ENCODE results near the gene MMP24.
"Not testable (repeated sequence)": the region's sequence is repeated elsewhere in the genome, so short reads cannot be mapped to it uniquely, and the experiment has no call there.

Gene MMP24

DNA sequence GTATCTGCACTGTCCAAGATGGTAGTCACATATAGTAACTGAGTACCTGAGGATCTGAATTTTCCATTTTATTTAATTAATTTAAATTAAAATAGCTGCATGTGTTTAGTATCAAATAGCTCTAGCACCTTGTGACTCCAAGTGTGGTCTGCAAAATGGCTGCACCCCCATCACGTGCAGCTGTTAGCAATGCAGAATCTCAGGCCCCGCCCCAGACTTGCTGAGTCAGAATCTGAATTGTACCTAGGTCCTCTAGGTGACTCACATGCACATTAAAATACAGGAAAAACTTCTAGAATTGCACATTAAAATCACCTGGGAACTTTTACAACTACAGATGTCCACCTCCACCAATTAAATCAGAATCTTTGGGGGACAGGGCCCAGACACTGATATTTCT is 84.9 kb downstream of the MMP24 start:
- DNase-seq (ENCODE audit: low read depth in 2 of 2) = peak in 1 of 2 donors; percentile 49

- no peak for DNase-seq (ENCODE audit: low read depth in 2 of 2)
These were observed 85.3 kb downstream of the MMP24 start for GRCh38 chr20:35311822-35312221.

DNA sequence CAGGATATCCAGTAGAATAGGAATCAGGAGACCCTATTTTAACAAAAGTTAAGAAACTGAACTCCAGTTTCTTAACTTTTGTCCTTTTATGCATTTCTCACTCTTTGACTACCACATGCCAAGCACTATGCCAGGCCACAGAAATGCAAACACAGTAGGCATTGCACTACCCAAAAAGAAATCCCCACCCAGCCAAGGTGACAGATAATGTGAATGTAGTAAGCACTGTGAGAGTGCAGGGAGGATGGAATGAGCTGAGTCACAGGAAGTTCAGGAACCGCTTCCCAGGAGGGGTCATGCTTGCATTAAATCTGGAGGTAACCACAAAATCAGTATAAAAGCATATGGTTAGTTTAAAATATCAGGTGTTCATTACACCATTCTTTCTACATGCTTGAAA is 85.8 kb downstream of the MMP24 start:
- DNase-seq (ENCODE audit: low read depth in 2 of 2) = no peak

- no peak for DNase-seq (ENCODE audit: low read depth in 2 of 2)
These were observed 88.5 kb downstream of the MMP24 start for GRCh38 chr20:35314816-35315631.

DNA sequence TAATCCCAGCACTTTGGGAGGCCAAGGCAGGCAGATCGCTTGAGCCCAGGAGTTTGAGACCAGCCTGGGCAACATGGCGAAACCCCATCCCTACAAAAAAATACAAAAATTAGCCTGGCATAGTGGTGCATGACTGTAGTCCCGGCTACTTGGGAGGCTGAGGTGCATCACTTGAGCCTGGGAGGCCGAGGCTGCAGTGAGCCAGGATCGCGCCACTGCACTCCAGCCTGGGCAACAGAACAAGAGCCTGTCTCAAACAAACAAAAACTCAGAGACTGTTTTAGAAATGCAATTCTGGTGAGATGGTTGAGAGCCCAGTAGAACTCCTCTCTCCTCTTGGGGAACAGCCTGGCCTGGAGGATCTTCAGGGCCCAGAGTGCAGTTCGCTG is 89.1 kb downstream of the MMP24 start:
- DNase-seq (ENCODE audit: low read depth in 2 of 2) = not testable (repeated sequence)

DNA sequence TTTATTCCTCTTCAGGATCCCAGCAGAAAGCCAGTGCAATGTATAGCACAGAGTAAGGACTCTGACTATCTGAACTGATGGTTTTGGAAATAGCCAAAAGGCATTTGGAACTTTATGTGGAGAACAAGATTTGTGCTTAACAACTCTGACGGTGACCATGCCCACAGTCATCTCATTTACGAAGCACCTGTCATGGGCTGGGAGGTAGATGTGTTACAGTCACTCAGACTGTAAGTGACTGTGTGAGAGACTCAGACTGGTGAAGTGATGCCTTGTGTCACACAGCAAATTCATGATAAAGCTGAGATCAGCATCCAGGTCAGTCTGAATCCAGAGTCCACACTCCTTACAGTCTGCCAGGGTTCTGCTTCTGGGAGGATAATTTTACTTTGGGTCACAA is 89.6 kb downstream of the MMP24 start:
- DNase-seq (ENCODE audit: low read depth in 2 of 2) = no peak

- DNase-seq (ENCODE audit: low read depth in 2 of 2) = no peak
These were observed 91.1 kb downstream of the MMP24 start for GRCh38 chr20:35317416-35318210.

DNA sequence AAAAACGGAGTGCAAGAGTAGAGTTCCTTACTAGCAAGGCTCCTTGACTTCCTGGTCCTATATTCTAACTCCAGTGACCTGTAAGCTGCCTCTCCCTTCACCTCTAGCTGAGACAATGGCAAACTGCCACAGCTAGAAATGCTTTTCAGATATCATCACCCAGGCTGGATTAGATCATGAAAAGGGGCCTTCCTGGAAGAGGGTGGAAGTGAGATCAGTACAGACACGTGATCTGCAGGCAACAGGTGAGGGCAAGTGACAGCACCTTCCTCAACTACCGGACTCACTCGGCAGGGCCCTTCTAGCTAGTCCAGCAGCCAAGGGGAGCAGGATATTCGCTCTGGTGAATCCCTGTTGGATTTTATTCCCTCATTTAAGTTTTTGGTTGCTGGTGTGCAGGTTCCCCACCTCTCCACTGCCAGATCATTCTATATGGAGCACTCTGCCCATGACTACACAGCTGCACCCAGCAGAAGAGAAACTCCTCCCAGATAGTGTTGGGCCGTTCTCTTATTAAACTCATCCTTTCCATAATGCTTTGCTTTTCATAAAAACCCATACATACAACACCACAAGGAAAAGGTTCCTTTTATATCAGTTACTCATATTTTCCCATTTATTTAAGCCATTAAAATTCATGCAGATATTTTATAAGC is 92.1 kb downstream of the MMP24 start:
- DNase-seq (ENCODE audit: low read depth in 2 of 2) = no peak

- no peak for DNase-seq (ENCODE audit: low read depth in 2 of 2)
These were observed 92.8 kb downstream of the MMP24 start for GRCh38 chr20:35319192-35319870.

- DNase-seq (ENCODE audit: low read depth in 2 of 2) = no peak
These were observed 93.3 kb downstream of the MMP24 start for GRCh38 chr20:35319871-35320197.

GRCh38 chr20:35320396-35321126 is 94.1 kb downstream of the MMP24 start:
- no peak for DNase-seq (ENCODE audit: low read depth in 2 of 2)

DNA sequence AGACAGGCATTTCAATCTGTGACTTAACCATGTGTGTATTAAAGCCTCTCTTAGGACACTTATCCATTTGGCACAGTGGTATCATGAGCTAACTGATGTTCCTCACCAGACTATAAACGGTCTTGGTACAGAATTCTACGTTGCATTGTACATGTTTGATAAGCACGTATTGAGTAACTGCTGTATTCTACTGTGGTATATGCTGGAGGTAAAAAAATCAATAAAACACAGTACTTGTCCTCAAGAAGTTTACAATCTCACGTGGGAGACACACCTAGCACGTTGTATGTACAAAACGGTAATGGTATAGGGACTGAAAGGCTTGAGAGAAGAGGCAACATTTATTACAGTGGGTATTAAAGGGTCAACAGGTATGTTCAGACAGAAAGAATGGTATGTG is 98.9 kb downstream of the MMP24 start:
- DNase-seq (ENCODE audit: low read depth in 2 of 2) = no peak

DNA sequence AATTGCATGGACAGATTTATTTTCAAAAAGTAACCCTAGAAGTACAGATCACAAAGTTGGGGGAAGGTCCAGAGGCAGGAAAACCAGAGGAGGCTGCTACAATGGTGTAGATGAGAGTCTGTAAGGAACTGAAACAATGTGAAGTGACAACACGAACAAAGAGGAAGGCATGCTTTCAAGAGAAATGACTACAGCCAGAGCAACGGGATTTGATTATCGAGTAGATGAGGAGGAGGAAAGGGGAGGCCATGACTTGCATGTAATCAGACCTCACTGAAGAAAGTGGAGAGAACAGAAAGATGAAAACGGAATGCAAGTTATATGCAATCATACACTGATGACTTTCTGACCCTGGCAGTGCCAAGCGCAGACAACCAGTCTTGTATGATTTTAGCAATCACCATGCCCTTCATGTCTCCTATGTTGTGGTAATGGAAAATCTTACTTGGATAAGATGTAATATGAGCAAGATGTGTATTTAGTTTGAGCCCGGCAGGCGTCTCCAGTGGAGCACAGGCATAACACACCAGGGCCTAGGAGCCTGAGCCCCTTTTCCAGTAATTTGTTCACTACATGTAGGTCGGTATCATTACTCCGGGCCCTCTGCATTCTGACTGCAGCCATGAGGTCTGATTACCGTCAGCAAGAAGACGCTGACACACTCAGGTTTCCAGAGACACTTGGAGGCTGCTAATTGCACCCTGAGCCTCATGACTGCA is 99.7 kb downstream of the MMP24 start:
- no peak for DNase-seq (ENCODE audit: low read depth in 2 of 2)
